ENCODE data around the gene NPHP4.

Gene NPHP4

GRCh38 chr1:5887349-5887970 lies 104.8 kb downstream of the NPHP4 start:
- no peak for DNase-seq

- no peak for DNase-seq
Observed at GRCh38 chr1:5886541-5887348, 105.5 kb downstream of the NPHP4 start.

DNA sequence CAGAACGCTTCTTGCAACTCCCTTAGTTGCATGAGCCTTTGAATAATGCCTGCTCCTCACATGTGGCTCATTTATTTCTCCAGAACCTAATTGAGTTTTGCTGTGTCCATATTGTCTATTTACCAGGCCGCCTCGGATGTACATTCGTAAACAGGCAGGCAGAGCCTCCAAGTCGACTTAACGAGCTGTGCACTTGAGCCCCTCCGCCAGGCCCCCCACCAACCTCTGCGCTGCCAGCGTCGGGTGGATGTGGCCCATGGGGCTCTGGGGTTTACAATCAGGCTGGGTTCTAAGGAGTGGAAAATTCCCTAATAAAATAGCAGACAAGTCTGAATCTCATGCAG lies 106.1 kb downstream of the NPHP4 start:
- DNase-seq: no peak

- DNase-seq: no peak
Observed at GRCh38 chr1:5885471-5886139, 106.6 kb downstream of the NPHP4 start.

- DNase-seq: no peak
Observed at GRCh38 chr1:5884110-5884509, 108.1 kb downstream of the NPHP4 start.

DNA sequence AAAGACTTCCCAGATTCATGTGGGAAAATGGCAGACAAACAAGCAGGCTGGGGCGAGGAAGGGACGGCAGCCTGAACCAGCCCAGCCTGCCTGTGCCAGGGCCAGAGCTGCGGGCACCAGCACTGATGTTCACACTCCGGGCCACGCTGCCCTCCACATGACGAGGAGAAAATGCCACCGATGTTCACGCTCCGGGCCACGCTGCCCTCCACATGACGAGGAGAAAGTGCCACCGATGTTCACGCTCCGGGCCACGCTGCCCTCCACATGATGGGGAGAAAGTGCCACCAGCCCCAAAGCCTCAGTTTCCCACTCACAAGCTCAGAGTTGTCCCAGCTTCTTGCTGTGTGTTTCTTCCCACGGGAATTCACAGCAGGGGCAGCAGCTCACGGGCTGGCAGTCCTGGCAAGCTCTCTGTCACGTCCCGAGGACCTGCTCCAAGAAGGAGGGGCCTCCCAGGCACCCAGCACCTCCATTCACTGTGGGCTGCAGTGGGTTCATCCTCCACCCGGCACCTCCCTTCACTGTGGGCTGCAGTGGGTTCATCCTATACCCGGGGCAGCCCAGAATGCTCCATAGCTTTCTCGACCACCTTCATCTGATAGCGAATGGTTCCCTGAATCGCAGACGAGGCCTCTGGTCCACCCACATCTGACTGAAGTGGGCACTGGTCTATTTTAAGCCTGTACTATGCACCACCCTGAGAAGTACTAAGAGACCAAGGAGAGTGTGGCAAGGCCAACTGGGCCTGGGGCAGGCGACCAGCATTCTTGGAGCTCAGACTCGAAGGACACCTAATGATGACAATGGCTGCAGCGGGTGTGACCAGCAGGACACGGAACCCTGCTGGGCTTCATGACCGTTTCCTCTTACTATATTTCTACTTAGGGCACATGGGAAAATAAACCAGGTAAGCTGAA lies 108.8 kb downstream of the NPHP4 start:
- DNase-seq: no peak

DNA sequence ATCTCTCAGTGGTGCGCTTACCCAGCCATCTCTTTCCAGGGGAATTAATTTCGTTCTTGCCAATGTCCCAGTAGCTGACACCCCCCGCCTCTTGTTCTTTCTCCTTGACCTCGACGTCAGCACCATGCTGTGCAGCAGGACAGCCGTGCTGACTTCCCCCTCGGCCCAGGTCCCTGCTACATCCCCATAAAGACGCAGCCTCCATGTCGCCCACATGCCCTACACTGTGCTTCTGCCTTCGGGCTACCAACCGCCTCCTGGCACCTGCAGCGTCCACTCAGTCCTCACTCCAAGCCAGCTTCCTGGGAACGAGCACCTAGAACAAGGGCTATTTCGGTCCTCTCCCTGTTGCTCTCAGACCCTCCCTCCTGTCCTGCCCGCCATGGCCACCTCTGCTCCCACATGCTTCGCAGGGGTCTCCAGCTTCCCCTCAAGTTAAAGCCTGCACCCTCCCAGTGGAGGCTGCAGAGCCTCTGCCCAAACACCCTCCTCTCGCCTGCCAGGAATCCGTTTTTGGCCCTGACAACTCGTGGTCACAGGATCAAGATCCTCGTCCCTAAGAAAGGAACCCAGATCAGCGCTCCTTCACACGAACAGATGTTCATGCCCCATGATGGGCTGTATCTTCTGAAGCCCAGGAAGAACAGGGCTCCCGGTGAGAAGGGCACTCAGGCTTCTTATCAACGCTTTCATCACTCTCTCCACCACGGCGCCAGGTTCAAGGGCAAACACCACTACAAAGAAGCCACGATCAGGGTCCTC lies 109.7 kb downstream of the NPHP4 start:
- no peak for DNase-seq

DNA sequence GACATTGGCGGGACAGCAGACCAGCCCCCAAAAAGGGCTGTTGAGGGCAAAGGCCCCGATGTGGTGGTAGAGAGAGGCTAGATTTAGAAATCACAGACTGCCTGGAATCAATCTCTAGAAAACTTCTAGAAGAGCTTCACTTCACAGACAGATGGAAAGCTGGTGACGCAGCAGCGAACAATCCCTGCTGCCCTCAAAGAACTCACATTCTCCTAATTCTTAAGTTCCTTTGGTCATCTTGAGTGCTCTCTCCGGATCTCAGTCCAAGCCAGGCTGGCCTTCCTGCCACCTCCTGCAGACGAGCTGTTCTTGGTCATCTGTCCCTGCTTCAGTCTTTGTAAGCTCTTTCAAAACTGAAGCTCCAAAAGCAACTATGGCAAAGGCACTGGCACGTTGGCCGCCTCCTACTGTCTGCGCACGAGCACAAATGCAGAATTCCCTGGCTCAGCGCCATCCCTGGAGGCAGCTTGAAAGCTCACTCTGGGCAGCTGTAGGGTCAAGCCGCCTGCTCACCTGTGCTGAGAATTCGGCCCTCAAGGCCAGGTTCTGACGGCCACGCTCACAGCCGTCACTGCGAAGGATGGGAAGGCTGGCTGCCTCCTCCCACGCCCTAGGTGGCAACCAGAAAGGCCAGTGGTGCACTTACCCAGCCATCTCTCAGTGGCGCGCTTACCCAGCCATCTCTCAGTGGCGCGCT lies 110.6 kb downstream of the NPHP4 start:
- DNase-seq: no peak

DNA sequence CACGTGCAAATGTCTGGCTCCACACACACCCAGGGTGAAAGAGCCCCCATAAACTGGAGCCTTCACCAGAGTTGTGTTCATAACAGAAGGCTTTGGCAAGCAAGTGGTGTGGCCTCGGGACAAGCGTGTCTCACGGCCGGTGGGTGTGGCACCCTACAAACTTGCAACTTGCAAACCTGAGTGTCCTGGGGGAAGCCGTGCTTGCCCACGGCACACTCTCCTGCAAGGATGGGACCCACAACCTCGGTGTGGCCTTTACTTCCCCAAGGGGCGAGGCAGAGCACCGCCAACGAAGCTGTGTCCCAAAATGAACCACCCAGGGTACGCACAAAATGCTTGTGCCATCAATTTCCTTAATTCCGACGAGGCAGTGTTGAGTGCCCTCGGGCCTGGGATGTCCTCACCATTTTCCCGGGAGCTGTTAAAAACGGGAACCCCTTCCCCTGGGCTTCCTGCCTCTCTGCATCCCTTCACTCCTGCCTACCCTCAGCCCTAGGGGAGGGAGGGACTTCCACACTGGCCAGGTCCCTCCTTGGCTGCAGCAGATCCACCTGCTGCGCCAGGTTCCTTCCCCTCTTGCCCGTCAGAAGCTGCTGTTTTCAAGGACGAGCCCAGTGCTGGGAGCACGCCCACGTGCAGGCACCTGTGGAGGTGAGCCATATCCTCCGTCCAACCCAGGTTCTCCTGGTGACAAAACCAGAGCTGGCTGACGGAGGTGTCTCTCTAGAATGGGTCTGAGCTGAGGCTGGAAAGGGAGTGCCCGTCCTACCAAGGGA lies 111.4 kb downstream of the NPHP4 start:
- DNase-seq: no peak

DNA sequence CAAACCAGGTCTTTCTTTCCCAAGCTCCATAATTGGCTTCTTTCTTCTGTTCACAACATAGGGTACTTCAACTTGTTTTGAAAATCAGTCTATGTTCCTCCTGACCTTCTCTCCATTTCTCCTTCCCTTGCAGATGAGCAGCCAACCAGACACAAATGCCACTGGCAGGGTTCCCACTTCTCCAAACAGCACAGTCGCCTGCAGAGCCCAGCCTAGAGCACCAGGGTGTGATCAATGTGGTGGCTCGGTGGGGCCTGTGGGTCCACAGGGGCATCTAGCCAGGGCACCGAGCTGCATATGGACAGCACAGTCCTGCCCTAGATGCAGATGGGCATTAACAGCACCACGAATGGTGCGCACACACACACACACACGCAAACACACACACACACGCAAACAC lies 112.8 kb downstream of the NPHP4 start:
- no peak for DNase-seq

DNA sequence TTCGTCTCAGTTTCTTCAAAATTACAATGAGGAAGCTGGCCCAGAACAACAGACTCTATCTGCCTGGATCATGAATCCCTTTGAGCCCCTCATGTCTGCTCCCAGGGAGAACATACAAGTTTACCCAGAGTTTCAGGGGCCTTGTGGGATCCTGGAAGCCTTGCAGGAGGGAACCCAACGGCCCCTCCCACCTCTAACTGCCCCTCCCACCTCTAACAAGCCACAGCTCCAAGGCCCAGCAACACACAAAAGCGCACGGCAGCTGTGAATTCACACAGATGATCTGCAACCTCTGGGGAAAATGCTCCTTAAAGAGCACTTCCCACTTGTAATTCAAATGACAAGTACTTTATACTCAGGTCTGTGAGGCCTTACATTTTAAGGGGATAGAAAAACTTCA lies 113.3 kb downstream of the NPHP4 start:
- no peak for DNase-seq

DNA sequence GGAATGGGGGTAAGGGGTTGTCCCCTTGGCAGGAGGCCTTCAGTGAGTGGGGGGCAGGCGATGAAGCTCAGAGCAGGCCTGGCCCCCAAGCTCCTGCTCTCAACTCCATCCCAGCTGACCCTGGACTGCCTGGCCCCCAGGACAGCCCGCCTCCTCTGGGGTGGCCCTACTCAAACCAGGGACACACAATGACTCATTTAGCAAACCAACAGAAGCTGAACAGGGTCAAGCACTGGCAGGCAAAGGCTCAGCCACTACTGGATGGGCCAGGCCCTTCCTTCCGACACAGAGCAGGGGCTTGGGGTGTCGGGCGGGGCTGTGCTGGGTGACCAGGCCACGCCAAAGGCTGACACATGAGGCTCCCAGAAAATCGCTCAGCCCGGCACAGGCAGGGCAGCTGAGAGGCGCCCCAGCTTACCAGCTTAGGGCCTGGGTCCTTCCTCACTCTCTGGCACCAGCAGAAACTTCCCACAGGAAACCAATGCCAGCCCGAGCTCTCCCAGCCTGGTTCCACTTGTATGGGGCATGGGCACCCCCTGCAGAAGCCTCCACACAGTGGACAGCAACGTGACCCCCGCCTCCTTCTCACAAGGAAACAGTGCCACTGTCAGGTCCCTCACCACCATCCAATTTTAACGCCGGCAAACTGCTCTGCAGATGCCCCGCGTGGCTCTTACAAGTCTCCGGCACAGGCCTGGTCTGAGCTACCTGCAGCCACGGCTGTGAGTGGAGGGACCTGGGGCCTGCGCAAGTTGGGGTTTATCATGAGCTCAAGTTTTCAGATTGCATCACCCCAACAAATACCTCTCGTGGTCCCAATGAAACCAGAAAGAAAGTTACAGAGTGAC lies 114.3 kb downstream of the NPHP4 start:
- DNase-seq: no peak

GRCh38 chr1:5877001-5877400 lies 115.2 kb downstream of the NPHP4 start:
- DNase-seq: no peak

- no peak for DNase-seq
Observed at GRCh38 chr1:5876094-5876650, 116.1 kb downstream of the NPHP4 start.

DNA sequence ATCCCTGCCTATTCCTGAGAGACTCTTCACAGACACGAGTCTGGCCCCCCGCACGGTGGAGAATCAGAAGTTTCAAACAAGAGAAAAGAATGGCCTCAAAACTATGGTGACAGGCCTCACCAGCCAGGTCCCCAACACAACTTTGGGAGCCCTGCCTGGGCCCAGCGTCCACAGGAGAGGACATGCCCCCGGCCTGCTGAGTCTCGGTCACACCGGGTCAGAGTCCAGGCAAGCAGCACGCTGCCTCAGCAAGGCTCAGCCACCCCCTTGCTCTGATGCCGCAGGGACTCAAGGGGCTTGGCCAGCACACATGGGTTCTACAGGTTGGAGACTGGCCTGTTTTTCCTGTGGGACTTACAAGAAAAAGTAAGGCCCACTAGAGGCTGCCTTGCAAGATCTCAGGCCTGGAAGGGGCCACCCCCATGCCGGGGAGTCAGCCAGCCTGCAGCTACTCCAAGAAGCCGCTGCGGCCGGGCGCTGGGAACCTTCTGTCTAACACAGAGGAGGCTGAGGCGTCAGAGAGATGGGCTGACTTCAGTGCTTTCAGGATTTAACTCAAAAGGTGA lies 116.8 kb downstream of the NPHP4 start:
- no peak for DNase-seq

GRCh38 chr1:5874416-5875110 lies 117.7 kb downstream of the NPHP4 start:
- no peak for DNase-seq

GRCh38 chr1:5873556-5873955 lies 118.7 kb downstream of the NPHP4 start:
- no peak for DNase-seq

GRCh38 chr1:5872886-5873285 lies 119.3 kb downstream of the NPHP4 start:
- no peak for DNase-seq
